Measurements from ENCODE around the gene SUPT20HL2. TPM values are rescaled to one million over a fixed set of nuclear protein-coding genes. Genes with fewer than 3 reads are reported as not detected.

Gene SUPT20HL2
- total and polyA plus RNA-seq, 2 donors = not detected

DNA sequence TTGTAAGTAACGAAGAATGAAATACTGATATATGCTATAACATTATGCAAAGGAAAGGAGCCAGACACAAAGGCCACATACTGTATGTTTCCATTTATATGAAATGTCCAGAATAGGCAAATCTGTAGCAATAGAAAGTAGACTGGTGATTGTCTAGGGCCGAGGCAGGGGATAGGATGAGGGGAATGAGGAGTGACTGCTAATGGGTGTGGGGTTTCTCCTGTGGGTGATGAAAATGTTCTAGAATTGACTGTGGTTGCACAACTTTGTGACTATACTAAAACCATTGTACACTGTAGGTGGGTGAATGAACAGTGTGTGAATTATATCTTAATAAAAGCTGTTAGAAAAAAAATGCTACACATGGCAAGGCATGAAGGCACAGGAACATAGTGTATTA lies 26.6 kb upstream of the SUPT20HL2 start:
- no peaks in the 10 kb centered on the region for H3K27me3 ChIP-seq (ENCODE audit: control insufficient read depth in 2 of 2, insufficient read depth in 1 of 2, low read length in 1 of 2)
- no peaks in the 10 kb centered on the region for H3K9me3 ChIP-seq (ENCODE audit: control insufficient read depth in 2 of 2, insufficient read depth in 1 of 2, low read length in 1 of 2)
- H3K27ac ChIP-seq (ENCODE audit: low read depth in 1 of 2, low read length in 1 of 2) = no peak overlapping the region
- H3K4me3 ChIP-seq (ENCODE audit: low read length in 2 of 2) = no peak overlapping the region
- no peaks in the 10 kb centered on the region for H3K4me1 ChIP-seq (ENCODE audit: control insufficient read depth in 2 of 2, insufficient read depth in 2 of 2, low read length in 2 of 2)
- H3K36me3 ChIP-seq (ENCODE audit: control insufficient read depth in 2 of 2, insufficient read depth in 2 of 2, low read length in 1 of 2) = no peaks in the 10 kb centered on the region
- no peak for DNase-seq (ENCODE audit: low read depth in 6 of 9, low spot score in 9 of 9)
- WGBS = 97% methylated on average over 2 of the region's 2 CpGs

DNA sequence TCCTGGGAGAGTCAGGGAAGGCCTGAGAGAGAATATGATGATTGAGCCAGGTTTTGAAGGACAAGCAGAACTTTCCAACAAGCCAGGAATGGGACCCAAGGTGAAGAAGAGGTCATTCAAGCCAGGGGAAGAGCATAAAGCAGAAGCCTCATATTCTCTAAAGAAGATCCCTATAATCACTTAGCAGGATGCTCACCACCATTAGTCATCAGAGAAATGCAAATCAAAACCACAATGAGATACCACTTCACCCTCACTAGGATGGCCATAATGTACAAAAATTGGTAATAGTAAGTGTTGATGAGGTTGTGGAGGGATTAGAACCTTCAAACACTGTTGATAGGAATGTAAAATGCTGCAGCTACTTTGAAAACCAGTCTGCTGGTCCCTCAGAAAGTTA lies 26.0 kb upstream of the SUPT20HL2 start:
- Histone ChIP-seq H3K36me3 (ENCODE audit: control insufficient read depth in 2 of 2, insufficient read depth in 2 of 2, low read length in 1 of 2) (no peaks in the 10 kb centered on the region), H3K9me3 (ENCODE audit: control insufficient read depth in 2 of 2, insufficient read depth in 1 of 2, low read length in 1 of 2) (no peaks in the 10 kb centered on the region), H3K27ac (ENCODE audit: low read depth in 1 of 2, low read length in 1 of 2) (no peak overlapping the region)

DNA sequence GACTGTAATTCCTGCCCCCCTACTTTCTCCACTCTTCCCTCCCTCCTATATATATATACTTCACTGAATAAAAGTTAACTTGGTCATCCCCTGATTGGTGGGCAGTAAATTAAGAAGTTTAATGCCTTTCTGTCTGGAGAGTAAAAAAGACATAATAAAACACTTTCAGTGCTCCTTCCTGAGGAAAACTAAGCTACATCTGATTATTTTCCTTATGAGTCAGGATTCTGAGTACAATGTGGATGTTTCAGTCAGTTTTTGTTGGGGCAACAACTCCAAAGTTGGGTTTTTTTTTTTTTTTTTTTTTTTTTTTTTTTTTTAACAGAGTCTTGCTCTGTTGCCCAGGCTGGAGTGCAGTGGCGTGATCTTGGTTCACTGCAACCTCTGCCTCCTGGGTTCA lies 22.0 kb upstream of the SUPT20HL2 start:
- H3K27ac ChIP-seq (ENCODE audit: low read depth in 1 of 2, low read length in 1 of 2) = no peak overlapping the region
- no peaks in the 10 kb centered on the region for H3K27me3 ChIP-seq (ENCODE audit: control insufficient read depth in 2 of 2, insufficient read depth in 1 of 2, low read length in 1 of 2)
- H3K9me3 ChIP-seq (ENCODE audit: control insufficient read depth in 2 of 2, insufficient read depth in 1 of 2, low read length in 1 of 2) = no peaks in the 10 kb centered on the region
- H3K4me1 ChIP-seq (ENCODE audit: control insufficient read depth in 2 of 2, insufficient read depth in 2 of 2, low read length in 2 of 2) = no peaks in the 10 kb centered on the region
- H3K4me3 ChIP-seq (ENCODE audit: low read length in 2 of 2) = no peak overlapping the region
- no peak for DNase-seq (ENCODE audit: low read depth in 6 of 9, low spot score in 9 of 9)
- no peaks in the 10 kb centered on the region for H3K36me3 ChIP-seq (ENCODE audit: control insufficient read depth in 2 of 2, insufficient read depth in 2 of 2, low read length in 1 of 2)
- WGBS = 87% methylated on average over 1 of the region's 1 CpG

More for the DNA sequence above, 26.0 kb upstream of the SUPT20HL2 start:
- Histone ChIP-seq H3K4me3 (ENCODE audit: low read length in 2 of 2) (no peak overlapping the region), H3K27me3 (ENCODE audit: control insufficient read depth in 2 of 2, insufficient read depth in 1 of 2, low read length in 1 of 2) (no peaks in the 10 kb centered on the region), H3K4me1 (ENCODE audit: control insufficient read depth in 2 of 2, insufficient read depth in 2 of 2, low read length in 2 of 2) (no peaks in the 10 kb centered on the region)
- no peak for DNase-seq (ENCODE audit: low read depth in 6 of 9, low spot score in 9 of 9)

DNA sequence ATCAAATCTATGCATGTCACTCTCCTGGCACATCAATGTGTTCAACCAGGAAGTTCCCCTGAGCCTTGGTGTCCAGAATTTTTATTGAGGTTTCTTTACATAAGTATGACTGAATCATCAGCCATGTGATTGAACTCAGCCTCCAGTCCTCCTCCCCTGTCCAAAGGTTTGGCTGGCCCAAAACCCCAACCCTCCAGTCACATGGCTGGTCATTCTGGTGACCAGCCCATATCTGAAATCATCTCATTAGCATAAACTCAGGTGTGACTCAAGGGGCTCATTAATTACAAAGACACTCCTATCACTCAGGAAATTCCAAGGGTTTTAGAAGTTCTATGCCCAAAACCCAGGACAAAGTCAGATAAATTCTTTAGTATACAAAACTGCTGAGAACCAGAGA lies 20.6 kb upstream of the SUPT20HL2 start:
- no peaks in the 10 kb centered on the region for H3K36me3 ChIP-seq (ENCODE audit: control insufficient read depth in 2 of 2, insufficient read depth in 2 of 2, low read length in 1 of 2)
- no peaks in the 10 kb centered on the region for H3K9me3 ChIP-seq (ENCODE audit: control insufficient read depth in 2 of 2, insufficient read depth in 1 of 2, low read length in 1 of 2)
- no peak overlapping the region for H3K4me3 ChIP-seq (ENCODE audit: low read length in 2 of 2)
- H3K4me1 ChIP-seq (ENCODE audit: control insufficient read depth in 2 of 2, insufficient read depth in 2 of 2, low read length in 2 of 2) = no peaks in the 10 kb centered on the region
- no peaks in the 10 kb centered on the region for H3K27me3 ChIP-seq (ENCODE audit: control insufficient read depth in 2 of 2, insufficient read depth in 1 of 2, low read length in 1 of 2)
- DNase-seq (ENCODE audit: low read depth in 6 of 9, low spot score in 9 of 9) = no peak
- H3K27ac ChIP-seq (ENCODE audit: low read depth in 1 of 2, low read length in 1 of 2) = no peak overlapping the region

DNA sequence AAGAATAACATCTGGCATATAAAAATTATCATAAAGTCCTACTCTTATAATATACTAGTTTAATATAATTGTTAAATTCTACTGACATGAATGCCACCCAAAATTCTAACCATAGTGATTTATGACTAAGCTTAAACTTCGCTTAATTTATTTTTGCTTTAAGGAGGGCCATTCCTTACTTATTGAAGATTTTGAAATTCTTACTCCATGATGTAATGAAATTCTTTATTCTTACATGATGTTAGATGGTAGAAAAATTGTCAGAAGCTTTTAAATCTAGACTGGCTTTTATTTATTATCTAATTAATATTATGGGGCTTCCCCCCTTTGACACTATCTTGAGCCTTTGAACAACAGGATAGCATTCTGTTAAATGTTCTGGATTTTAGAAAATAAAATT lies 19.5 kb upstream of the SUPT20HL2 start:
- no peaks in the 10 kb centered on the region for H3K36me3 ChIP-seq (ENCODE audit: control insufficient read depth in 2 of 2, insufficient read depth in 2 of 2, low read length in 1 of 2)
- no peaks in the 10 kb centered on the region for H3K9me3 ChIP-seq (ENCODE audit: control insufficient read depth in 2 of 2, insufficient read depth in 1 of 2, low read length in 1 of 2)
- H3K4me3 ChIP-seq (ENCODE audit: low read length in 2 of 2) = no peak overlapping the region
- no peak overlapping the region for H3K27ac ChIP-seq (ENCODE audit: low read depth in 1 of 2, low read length in 1 of 2)
- no peak for DNase-seq (ENCODE audit: low read depth in 6 of 9, low spot score in 9 of 9)
- H3K4me1 ChIP-seq (ENCODE audit: control insufficient read depth in 2 of 2, insufficient read depth in 2 of 2, low read length in 2 of 2) = no peaks in the 10 kb centered on the region
- 98% methylated on average over 1 of the region's 1 CpG for WGBS
- no peaks in the 10 kb centered on the region for H3K27me3 ChIP-seq (ENCODE audit: control insufficient read depth in 2 of 2, insufficient read depth in 1 of 2, low read length in 1 of 2)

DNA sequence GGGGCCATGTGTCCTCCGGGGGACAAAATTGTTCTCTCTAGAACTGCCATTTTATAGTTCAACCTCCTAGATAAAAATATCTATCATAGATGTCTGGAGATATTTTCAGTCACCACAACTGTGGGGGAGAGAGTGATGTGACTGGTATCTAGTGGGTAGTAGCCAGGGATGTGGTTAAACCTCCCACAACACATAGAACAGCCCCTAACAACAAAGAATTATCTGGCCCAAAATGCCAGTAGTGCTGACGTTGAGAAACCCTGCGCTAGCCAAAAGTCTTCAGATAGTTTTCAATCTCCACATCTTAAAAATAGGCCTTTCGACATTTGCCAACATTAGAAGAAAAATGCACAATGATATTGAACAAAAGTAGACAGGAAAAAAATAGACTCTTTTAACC lies 19.0 kb upstream of the SUPT20HL2 start:
- Histone ChIP-seq H3K4me1 (ENCODE audit: control insufficient read depth in 2 of 2, insufficient read depth in 2 of 2, low read length in 2 of 2) (no peaks in the 10 kb centered on the region), H3K27me3 (ENCODE audit: control insufficient read depth in 2 of 2, insufficient read depth in 1 of 2, low read length in 1 of 2) (no peaks in the 10 kb centered on the region), H3K36me3 (ENCODE audit: control insufficient read depth in 2 of 2, insufficient read depth in 2 of 2, low read length in 1 of 2) (no peaks in the 10 kb centered on the region), H3K27ac (ENCODE audit: low read depth in 1 of 2, low read length in 1 of 2) (no peak overlapping the region), H3K4me3 (ENCODE audit: low read length in 2 of 2) (no peak overlapping the region), H3K9me3 (ENCODE audit: control insufficient read depth in 2 of 2, insufficient read depth in 1 of 2, low read length in 1 of 2) (no peaks in the 10 kb centered on the region)
- no peak for DNase-seq (ENCODE audit: low read depth in 6 of 9, low spot score in 9 of 9)
- WGBS = 69% methylated on average over 4 of the region's 4 CpGs

DNA sequence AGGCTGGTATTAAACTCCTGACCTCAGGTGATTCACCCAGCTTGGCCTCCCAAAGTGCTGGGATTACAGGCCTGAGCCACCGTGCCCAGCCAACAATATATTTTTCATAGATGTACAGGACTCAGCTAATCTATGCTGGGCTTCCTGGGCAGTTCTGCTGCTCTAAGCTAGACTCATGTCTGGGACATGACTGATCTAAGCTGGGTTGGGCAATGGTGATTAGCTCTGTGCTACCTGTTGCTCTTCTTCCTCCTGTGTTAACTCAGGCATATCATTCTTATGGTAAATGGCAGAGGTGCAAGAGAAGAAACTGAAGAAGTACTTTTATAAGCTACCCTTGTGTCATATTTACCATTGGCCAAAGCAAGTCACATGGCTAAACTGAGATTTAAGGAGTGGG lies 11.4 kb upstream of the SUPT20HL2 start:
- no peaks in the 10 kb centered on the region for H3K36me3 ChIP-seq (ENCODE audit: control insufficient read depth in 2 of 2, insufficient read depth in 2 of 2, low read length in 1 of 2)

DNA sequence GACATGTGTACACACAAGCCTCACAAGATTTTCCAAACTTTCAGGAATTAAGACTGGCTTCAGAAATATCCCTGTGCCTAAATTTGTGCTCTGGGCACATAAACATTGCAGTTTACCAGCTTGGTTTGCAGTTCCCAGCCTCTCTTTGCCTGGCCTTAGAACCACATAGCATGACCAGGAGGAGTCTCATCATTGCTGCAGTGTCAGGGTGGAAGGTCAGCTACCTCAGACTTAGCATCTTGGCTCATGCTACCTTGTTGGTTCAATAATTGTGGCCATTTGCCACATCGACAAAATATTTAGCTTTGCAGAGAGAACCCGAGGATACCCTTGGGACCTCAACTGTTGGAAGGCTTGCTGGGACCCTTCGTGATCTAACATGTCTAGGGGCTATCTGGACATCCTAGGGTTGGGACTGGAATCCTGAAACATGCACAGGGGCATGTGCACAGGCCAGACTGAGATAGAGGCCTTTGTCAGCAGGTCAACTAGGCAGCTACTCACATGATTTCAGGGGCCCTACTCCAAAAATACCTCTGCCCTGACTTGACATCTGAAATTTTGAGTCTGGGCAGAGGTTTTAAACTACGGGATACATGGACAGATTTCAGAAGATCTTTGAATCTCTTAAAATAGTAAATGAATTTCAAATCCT lies 8.0 kb upstream of the SUPT20HL2 start:
- H3K9me3 ChIP-seq (ENCODE audit: control insufficient read depth in 2 of 2, insufficient read depth in 1 of 2, low read length in 1 of 2) = no peaks in the 10 kb centered on the region
- no peak overlapping the region for H3K27ac ChIP-seq (ENCODE audit: low read depth in 1 of 2, low read length in 1 of 2)
- no peaks in the 10 kb centered on the region for H3K27me3 ChIP-seq (ENCODE audit: control insufficient read depth in 2 of 2, insufficient read depth in 1 of 2, low read length in 1 of 2)
- no peak overlapping the region for H3K4me3 ChIP-seq (ENCODE audit: low read length in 2 of 2)
- no peaks in the 10 kb centered on the region for H3K36me3 ChIP-seq (ENCODE audit: control insufficient read depth in 2 of 2, insufficient read depth in 2 of 2, low read length in 1 of 2)
- WGBS = 96% methylated on average over 4 of the region's 4 CpGs
- DNase-seq (ENCODE audit: low read depth in 6 of 9, low spot score in 9 of 9) = no peak
- H3K4me1 ChIP-seq (ENCODE audit: control insufficient read depth in 2 of 2, insufficient read depth in 2 of 2, low read length in 2 of 2) = no peaks in the 10 kb centered on the region

More for the DNA sequence above, 11.4 kb upstream of the SUPT20HL2 start:
- Histone ChIP-seq H3K4me3 (ENCODE audit: low read length in 2 of 2) (no peak overlapping the region), H3K9me3 (ENCODE audit: control insufficient read depth in 2 of 2, insufficient read depth in 1 of 2, low read length in 1 of 2) (no peaks in the 10 kb centered on the region), H3K4me1 (ENCODE audit: control insufficient read depth in 2 of 2, insufficient read depth in 2 of 2, low read length in 2 of 2) (no peaks in the 10 kb centered on the region), H3K27ac (ENCODE audit: low read depth in 1 of 2, low read length in 1 of 2) (no peak overlapping the region), H3K27me3 (ENCODE audit: control insufficient read depth in 2 of 2, insufficient read depth in 1 of 2, low read length in 1 of 2) (no peaks in the 10 kb centered on the region)
- DNase-seq (ENCODE audit: low read depth in 6 of 9, low spot score in 9 of 9) = no peak
- WGBS = 96% methylated on average over 1 of the region's 1 CpG

DNA sequence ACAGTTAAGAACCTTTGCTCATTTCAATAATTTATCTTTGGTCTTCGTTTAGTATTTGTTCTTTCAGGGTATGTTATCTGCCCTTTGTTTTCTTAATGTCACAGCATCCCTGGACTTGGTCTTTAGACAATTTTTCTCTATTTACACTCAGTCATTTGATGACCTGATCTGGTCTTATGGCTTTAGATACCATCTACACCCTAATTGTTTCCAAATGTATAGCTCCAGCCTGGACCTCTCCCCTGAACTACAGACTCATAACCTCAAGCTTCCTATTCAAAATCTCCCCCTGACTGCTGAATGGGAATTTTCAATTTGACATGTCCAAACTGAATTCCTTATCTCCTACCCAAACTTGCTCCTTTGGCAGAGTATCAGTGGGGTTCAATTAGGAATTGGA lies 3.7 kb upstream of the SUPT20HL2 start:
- no peak for DNase-seq (ENCODE audit: low read depth in 6 of 9, low spot score in 9 of 9)
- H3K4me1 ChIP-seq (ENCODE audit: control insufficient read depth in 2 of 2, insufficient read depth in 2 of 2, low read length in 2 of 2) = no peaks in the 10 kb centered on the region
- H3K27me3 ChIP-seq (ENCODE audit: control insufficient read depth in 2 of 2, insufficient read depth in 1 of 2, low read length in 1 of 2) = no peaks in the 10 kb centered on the region
- no peak overlapping the region for H3K27ac ChIP-seq (ENCODE audit: low read depth in 1 of 2, low read length in 1 of 2)
- 97% methylated on average over 1 of the region's 1 CpG for WGBS
- H3K36me3 ChIP-seq (ENCODE audit: control insufficient read depth in 2 of 2, insufficient read depth in 2 of 2, low read length in 1 of 2) = no peaks in the 10 kb centered on the region
- no peak overlapping the region for H3K4me3 ChIP-seq (ENCODE audit: low read length in 2 of 2)
- no peaks in the 10 kb centered on the region for H3K9me3 ChIP-seq (ENCODE audit: control insufficient read depth in 2 of 2, insufficient read depth in 1 of 2, low read length in 1 of 2)

DNA sequence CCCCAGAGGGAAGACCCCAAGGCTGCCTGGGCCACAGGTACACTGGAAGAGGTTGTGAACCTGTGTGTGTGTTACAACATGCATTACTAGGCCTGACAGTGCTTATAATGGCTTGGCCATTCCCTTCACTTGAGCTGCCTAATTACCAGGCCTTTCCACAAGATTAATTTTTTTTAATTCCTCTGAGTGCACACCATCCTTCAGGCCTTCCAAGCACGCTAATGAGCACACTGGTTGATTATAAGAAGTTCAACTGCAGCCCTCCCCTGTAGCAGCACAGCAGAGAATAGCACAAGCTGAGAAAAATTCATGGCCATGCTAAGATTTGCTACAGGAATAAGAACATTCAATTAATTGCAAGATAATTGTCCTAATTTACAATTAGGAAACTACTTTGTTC lies 2.2 kb upstream of the SUPT20HL2 start:
- DNase-seq (ENCODE audit: low read depth in 6 of 9, low spot score in 9 of 9) = no peak
- WGBS = 86% methylated on average over 1 of the region's 1 CpG
- no peak overlapping the region for H3K27ac ChIP-seq (ENCODE audit: low read depth in 1 of 2, low read length in 1 of 2)
- no peaks in the 10 kb centered on the region for H3K36me3 ChIP-seq (ENCODE audit: control insufficient read depth in 2 of 2, insufficient read depth in 2 of 2, low read length in 1 of 2)
- no peaks in the 10 kb centered on the region for H3K4me1 ChIP-seq (ENCODE audit: control insufficient read depth in 2 of 2, insufficient read depth in 2 of 2, low read length in 2 of 2)
- no peaks in the 10 kb centered on the region for H3K9me3 ChIP-seq (ENCODE audit: control insufficient read depth in 2 of 2, insufficient read depth in 1 of 2, low read length in 1 of 2)
- no peak overlapping the region for H3K4me3 ChIP-seq (ENCODE audit: low read length in 2 of 2)
- H3K27me3 ChIP-seq (ENCODE audit: control insufficient read depth in 2 of 2, insufficient read depth in 1 of 2, low read length in 1 of 2) = no peaks in the 10 kb centered on the region

Data from thymus (tissue), 11 donors.